Inferior parietal cortex (tissue), 1 donor: Measurements from ENCODE around the gene ARL8B.
"Not testable (repeated sequence)": the region's sequence is repeated elsewhere in the genome, so short reads cannot be mapped to it uniquely, and the experiment has no call there.

ENCODE experiments used
- DNase-seq: peaks from one replicate; pipeline ENCODE4 v3.0.0-alpha.2; 2016; ENCODE audit errors: extremely low spot score

The ARL8B gene

DNA sequence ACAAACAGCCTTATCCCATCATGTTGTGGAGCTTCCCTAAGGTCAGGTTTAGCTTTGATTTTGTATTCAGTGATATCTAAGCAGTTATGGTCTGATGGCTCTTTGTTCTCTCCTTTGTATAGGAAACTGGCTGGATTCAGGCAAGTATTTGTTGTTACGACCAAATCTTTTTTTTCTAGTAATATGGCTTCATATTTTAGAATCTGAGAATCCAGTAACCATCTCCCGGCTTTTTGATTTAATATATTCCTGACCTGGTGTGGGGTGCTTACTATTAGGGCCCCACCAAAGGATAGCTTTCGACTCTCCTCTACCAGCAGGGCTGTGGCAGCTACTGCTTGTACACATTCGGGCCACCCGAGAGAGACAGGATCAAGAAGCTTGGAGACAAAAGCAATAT, 23.0 kb downstream of the ARL8B start:
- DNase-seq = no peak

DNA sequence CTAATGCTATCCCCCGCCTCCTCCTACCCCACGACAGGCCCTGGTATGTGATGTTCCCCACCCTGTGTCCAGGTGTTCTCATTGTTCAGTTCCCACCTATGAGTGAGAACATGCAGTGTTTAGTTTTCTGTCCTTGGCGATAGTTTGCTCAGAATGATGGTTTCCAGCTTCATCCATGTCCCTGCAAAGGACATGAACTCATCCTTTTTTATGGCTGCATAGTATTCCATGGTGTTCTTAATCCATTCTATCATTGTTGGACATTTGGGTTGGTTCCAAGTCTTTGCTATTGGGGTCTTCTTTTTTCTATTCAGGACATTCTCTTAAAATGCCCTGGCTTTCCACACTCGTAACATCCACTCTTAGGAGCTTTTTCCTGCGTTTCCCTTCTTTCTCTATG, 25.1 kb downstream of the ARL8B start:
- DNase-seq = not testable (repeated sequence)

GRCh38 chr3:5149306-5149880, 27.3 kb downstream of the ARL8B start:
- DNase-seq = no peak

GRCh38 chr3:5151586-5151985, 29.5 kb downstream of the ARL8B start:
- DNase-seq = no peak

DNA sequence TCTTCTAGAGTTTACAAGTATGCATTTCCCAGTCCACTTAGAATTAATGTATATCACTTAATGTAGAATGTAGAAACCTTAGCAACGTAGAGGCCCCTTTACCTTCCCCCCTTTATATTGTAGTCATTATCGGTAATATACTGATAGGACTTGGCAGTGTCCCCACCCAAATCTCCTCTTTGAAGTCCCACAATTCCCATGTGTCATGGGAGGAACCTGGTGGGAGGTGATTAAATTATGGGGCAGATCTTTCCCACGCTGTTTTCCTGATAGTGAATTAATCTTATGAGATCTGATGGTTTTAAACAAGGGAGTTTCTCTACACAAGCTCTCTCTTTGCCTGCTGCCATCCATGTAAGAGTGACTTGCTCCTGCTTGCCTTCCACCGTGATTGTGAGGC, 31.0 kb downstream of the ARL8B start:
- DNase-seq = no peak

- no peak for DNase-seq
These were observed 33.1 kb downstream of the ARL8B start for GRCh38 chr3:5155241-5155640.

- no peak for DNase-seq
These were observed 38.2 kb downstream of the ARL8B start for GRCh38 chr3:5160321-5160720.

DNA sequence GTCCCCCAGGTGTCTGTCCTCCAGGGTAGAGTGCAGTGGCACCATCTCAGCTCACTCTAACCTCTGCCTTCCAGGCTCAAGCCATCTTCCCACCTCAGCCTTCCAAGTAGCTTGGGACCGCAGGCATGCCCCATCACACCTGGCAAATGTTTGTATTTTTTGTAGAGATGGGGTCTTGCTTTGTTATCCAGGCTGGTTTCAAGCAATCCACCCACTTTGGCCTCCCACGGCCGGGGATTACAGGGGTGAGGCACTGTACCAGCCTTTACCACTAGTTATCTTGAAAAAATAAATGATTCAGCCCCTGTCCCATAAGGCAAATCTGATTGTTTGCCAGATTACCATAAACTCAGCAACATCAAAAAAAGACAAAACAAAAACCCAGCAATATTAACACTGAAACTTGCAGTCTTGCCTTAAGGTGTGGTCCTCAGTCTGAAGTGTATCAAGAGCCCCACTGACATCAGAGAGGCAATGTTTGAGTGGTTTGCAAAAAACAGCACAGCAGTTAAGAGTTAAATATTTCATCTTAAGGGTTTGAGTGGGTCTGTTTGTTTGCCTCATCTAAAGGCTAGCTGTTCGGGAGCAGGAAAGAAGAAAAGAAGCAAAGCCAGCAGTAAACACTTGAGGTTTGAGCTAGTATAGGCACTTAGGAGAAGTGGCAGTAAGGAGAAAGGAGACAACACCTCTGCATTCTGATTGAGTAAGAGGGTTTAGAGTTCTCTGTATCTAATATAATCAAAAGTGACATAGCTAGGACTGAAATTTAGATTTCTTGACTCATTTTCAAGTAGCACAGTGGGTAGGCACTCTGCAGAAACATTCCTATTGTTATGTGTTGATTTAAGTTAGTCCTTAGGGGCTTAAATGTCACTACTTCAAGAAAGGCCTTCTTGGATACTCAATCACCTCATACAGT, 39.1 kb downstream of the ARL8B start:
- DNase-seq = no peak

GRCh38 chr3:5162102-5162501, 40.0 kb downstream of the ARL8B start:
- DNase-seq = no peak

DNA sequence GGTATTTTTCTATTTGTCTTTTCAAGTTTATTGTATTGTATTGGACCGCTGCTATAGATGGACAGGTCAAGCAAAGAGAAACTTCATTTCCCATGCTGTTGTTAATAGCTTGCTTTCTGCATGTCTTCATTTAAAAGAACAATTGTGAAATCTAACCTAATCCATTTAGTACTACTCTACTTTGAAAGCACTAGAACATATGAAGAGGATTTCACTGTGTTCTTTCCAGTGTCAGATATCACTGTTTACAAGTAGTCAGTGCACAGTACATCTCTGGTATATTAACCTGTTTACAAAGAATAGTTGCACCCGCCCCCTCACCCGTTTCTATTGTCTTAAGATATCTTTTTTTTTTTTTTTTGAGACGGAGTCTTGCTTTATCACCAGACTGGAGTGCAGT, 43.6 kb downstream of the ARL8B start:
- no peak for DNase-seq

DNA sequence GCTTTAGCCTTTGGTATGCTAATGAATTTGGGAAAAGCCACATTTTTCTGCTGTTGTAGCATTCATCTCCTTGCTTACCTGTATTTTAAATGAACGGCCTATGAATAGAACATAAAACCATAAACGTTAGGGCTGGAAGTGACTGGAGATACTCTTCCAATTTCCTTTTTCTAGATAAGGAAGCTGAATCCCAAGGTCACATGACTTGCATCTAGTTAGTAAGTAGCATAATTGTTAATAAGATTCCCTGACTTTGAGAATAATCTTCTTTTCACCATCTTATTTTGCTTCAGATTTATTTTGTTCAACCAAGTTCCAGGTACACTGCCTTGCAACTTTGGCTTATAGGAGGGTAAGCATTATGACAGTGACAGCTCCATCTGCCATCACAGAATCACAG, 44.8 kb downstream of the ARL8B start:
- DNase-seq = no peak

DNA sequence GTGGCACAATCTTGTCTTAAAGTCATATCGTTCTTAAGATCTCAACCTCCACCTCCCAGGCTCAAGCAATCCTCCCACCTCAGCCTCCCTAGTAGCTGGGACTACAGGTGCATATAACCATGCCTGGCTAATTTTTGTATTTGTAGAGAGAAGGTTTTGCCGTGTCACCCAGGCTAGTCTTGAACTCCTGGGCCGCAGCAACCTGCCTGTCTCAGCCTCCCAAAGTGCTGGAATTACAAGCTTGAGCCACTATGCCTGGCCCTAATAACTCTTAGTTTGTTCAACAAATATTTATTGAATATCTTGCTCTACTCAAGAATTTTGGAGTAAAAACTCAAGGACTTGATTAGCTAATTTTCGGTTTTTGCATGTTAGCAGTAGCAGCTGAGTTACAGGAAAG, 46.0 kb downstream of the ARL8B start:
- no peak for DNase-seq

- DNase-seq = no peak
These were observed 47.7 kb downstream of the ARL8B start for GRCh38 chr3:5169807-5170206.

DNA sequence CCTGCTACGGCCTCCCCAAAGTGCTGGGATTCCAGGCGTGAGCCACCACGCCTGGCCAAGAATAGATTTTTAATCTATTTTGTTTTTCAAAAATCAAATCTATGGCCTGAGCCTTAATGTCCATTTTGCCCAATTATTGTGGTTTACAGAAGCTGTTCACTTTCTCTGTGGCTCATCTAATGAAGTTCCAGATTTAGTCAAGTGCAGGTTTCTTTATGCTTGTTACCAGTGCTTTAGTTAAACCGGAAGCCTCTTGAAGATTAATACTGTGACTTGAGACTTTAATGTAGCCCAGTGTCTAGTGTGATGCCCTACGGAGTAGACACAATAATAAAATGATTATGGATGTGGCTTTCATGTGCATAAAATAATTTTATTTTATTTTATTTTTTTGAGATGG, 48.9 kb downstream of the ARL8B start:
- DNase-seq = no peak

DNA sequence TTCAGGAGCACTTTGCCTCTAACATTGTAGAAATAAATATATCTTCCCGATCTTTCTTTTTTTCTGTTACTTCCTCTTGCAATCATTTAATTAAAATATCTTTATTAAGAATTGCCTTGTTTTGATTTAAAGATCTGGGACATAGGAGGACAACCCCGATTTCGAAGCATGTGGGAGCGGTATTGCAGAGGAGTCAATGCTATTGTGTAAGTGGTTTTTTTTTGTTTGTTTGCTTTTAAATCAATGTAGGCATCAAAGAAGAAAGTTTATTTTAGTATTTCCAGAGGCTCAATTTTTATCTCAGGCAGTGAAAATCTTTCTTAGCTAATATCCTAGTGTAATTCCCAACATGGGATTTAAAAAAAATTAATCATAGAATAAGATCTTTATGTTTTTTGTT, 49.9 kb downstream of the ARL8B start:
- DNase-seq = no peak

DNA sequence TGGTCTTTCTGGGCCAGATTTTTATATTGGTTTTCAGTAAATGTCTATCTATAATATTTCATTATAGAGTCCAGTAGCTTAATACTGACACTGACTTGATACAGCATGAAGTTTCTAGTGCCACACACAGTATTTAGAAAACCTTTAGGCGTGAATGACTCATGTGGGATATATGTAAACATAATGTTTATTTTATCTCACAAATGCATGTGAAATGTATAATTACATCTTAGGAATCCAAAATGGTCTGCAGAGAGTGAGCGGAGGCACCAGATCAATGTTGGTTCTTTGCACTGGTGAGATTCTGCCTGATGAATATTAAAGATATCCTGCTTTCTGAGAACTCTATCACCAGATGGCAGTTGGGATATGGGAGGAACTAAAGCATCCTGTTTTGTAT, 56.9 kb downstream of the ARL8B start:
- not testable (repeated sequence) for DNase-seq

DNA sequence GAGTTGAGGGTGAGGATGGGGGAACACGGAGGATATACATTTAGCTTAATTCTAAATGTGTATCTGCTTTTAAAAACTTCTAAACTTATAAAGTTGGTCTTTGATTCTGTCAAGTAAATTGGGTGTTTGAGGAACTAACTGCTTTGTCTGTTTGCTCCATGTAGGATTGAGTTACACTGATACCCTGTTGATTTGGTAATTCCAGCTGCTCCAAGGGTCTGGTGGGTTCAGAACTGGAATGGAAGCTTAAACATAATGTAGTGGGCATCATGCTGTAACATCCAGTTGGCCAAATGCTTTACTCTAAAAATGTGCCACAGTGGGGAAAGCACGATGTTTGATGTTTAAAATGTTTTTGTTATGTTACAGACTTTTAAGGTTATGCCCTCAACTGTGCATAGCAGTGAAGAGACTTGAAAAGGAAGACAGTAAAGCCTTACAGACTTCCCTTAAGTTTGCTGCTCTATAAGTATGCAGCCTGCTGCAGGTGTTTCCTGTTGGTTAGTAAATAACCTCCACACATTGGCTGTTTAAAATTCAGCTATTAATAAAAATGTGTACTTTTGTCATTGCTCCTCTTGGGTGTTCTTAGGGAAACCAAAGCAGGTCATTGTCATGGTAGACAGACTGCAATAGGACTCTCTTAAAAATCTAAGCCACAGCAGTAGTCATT, 59.5 kb downstream of the ARL8B start:
- DNase-seq = no peak

DNA sequence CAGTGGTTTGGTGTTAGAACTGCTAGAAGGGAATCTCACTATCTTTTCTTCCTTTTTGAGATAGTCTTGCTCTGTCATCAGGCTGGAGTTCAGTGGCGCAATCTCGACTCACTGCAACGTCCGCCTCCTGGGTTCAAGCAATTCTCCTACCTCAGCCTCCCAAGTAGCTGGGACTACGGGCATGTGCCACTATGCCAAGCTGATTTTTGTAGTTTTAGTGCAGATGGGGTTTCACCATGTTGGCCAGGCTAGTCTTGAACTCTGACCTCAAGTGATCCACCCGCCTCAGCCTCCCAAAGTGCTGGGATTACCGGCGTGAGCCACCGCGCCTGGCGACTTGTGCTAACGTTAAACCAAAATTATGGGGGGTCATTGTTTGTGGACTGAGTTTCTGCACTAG, 61.6 kb downstream of the ARL8B start:
- not testable (repeated sequence) for DNase-seq

DNA sequence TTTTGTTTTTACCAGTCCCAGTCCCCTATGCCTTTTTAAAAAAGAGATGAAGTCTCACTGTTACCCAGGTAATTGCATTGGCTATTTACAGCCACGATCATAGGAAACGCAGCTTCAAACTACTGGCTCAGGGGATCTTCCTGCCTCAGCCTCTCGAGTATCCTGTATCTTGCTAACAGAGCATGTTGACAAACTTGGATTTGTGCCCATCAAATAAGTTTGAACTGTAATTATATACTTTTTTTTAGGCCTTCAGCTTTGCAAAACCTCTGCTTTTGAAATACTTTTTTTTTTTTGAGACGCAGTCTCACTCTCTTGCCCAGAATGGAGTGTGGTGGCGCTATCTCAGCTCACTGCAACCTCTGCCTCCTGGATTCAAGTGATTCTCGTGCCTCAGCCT, 62.4 kb downstream of the ARL8B start:
- DNase-seq = no peak

GRCh38 chr3:5185093-5185673, 63.1 kb downstream of the ARL8B start:
- DNase-seq = no peak

DNA sequence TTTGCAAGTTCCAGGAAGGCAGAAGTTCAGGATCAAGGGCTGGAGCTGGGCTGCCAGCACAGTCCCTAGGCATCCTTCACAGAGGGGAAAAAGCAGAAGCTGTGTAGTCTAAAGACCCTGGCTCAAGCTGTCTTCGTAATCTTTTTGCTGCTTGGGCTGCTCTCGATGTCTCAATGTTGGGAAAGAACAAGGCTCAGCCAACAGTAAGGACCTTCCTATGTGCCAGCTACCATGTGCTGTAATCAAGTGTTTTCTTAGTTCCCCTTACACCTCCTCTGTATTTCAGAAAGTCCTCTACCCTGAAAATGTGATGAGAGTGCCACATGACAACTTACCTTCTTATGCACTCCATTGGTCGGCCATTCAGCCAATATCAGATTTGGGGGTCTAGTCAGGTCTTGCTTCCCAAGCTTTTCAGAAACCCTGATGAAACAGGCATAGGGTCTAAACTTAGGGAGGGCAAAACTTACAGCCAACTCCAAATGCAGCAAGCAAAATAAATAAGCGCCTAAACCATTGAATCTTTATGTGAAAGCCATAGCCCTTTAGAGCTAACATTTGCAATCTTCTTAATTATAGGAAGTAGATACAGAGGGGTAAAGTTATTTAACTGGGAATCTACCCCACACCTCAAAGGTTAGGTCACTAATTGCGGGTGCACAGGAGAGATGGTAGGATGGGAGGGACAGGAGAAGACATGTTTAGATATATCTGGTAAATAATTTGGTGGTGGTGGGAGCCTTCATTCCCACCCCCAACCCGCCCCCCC, 64.2 kb downstream of the ARL8B start:
- no peak for DNase-seq

GRCh38 chr3:5186858-5187155, 64.7 kb downstream of the ARL8B start:
- DNase-seq = no peak
